GM12892 (cell line): ENCODE results near the gene BRD7.

Experiments
- DNase-seq: peaks from one replicate; pipeline ENCODE4 v3.0.0; 2011; ENCODE audit not compliant: insufficient read length
- FAIRE-seq: peaks from 2 replicates; lab custom pipeline; 2011; peaks lifted over from hg19 to GRCh38; lab: Jason Lieb, UNC
- POLR2A ChIP-seq: IDR thresholded peaks from 2 replicates; pipeline ENCODE4 v1.6.1; 2011; ENCODE audit warnings: low read depth, low read length, control low read depth
- POLR2AphosphoS5 ChIP-seq: IDR thresholded peaks from 2 replicates; pipeline ENCODE4 v1.6.1; 2011; ENCODE audit warnings: low read depth, low read length, control low read depth
- TAF1 ChIP-seq: IDR thresholded peaks from 2 replicates; pipeline ENCODE4 v1.6.1; 2011; ENCODE audit warnings: low read depth, mild to moderate bottlenecking, control low read depth, low read length, borderline replicate concordance

BRD7 gene

DNA sequence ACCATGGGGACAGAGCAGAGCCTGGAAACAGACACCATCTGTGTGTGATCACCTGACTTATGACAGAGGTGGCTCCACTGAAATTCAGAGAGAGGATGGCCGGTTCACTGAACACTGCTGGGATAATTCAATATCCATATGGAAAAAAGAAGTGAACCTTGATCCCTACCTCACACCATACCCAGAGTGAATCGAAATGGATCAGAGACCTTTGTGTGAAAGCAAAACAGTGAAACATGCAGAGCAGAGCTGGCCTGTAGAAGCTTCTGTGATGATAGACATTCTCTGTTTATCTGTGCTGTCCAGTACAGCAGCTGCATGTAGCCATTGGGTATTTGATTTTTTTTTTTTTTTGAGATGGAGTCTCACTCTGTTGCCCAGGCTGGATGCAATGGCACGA is 82.1 kb downstream of the BRD7 start:
- FAIRE-seq (no peak), DNase-seq (no peak)

DNA sequence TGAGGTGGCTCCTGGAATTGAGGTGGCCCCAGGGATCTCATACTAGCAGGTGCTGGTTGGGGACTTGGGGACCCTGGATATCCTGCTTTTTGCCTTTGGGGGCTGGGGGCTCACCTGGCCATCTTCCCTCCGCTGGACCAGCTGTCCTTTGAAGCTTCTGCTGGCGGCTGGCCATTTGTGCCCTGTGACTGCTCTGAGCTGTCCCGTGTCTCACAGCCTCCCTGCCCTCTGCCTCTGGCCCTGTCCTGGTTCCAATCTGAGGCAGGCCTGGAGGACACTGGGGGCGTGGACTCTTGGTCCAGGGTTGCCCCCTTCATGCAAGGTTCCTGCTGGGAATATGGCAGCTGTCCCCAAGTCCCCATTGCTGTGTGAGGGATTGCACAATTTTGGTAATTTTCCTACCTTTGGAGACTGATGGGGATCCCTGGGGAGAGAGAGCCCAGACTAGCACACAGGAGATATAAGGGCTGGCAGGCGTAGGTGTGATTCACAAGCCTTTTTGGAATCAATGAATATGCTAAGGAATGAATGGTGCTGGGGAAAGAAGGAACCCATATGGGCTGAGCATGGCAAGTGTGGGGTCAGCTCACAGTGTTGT is 83.3 kb downstream of the BRD7 start:
- no peak for DNase-seq
- TF ChIP-seq POLR2AphosphoS5 = no peak
- TF ChIP-seq POLR2A = no peak
- TF ChIP-seq TAF1 = no peak
- no peak for FAIRE-seq

More for the DNA sequence above, 82.1 kb downstream of the BRD7 start:
- TF ChIP-seq POLR2A (no peak), POLR2AphosphoS5 (no peak), TAF1 (no peak)

DNA sequence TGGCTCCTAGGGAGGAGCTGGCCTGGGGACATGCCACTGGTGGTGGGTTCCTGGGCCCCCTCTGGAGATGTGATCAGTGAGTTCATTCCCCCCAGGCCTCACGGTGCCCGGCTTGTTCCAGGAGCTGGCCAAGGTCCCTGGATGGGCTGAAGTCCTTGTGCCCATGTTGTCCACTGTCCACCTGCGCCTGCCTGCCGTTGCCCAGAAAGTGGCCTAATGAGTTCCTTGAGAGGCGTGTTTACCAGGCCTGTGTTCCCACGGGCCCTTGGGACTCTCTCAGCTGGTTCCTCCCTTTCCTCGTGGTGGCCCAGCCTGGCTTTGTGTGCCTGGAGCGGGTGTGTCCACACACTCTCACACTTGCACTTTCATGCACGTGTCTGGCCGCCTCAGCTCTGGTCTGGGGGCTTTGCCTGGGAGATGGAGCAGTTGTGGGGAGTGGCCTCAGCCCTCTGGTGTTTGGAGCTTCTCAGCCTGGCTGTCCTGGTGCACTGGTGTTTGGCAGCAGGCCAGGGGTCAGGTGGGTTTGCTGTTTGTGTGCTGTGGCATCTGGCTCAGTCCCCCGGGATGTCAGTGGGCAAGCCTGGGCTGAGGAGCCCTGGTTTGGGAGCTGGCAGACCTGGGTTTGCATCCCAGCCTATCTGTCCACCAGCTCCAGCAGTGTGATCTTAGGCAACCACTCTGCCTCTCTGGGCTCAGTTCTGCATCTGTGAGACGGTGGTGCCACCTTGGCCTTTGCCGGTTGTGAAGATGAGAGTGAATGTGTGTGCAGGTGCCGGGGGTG is 84.5 kb downstream of the BRD7 start:
- TF ChIP-seq TAF1 (no peak), POLR2AphosphoS5 (no peak), POLR2A (no peak)
- FAIRE-seq (peak; percentile 44), DNase-seq (no peak)

DNA sequence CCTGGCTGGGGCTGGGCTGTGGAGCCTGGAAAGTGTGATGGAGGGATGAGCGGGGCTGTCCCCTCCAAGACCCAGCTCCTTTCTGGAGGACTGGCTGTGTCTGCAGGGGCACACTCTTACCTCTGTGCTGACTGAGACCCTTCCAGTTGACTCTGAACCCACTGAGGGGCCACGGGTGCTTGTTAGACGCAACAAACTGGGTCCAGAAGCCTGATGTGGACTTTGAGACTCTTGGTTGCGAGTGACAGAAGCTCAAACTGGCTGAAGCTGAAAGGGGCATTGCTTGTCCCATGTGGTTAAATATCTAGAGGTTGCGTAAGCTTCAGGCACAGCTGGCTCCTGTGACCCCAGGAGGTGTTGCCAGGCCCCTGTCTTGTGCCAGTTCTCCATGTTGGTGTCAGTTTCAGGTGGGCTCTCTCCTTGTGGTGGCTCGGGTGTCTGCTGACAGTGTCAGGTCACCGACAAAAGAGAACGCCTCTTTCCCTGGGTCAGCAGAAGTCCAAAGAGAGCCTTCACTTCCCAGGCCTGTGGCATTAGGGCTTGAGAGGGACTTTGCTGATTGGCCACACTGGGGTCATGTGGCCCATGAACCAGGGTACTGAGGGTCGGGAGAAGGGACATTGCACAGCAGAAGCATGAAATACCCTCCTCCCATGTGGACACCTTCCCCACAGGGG is 85.7 kb downstream of the BRD7 start:
- no peak for TF ChIP-seq TAF1
- TF ChIP-seq POLR2AphosphoS5 = no peak
- no peak for TF ChIP-seq POLR2A
- DNase-seq (no peak), FAIRE-seq (peak; percentile 38)

DNA sequence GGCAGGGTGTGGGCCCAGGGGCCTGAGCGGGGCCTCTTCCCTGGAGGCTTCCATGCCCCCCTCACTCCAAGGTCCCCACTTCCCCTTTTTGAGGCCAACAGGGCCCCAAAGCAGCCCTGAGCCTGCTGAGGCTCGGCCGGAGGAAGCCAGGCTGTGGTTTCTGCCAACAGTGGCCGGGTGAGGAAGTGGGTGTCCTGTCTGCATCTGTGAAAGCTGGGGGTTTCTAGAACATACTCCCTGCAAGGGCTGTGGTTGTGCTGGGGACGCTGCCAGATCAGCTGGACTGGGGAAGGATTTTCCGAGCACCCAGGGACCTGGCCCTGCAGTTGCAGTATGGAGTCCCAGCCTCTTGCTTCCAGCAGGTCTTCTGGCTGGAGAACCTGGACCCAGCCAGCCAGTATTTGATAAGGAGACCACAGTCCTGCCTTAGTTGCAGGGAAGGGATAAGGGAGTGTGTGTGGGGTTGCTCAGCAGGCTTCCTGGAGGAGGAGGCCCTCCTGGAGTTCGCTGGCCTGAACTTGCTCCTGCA is 86.7 kb downstream of the BRD7 start:
- FAIRE-seq = peak; percentile 90

DNA sequence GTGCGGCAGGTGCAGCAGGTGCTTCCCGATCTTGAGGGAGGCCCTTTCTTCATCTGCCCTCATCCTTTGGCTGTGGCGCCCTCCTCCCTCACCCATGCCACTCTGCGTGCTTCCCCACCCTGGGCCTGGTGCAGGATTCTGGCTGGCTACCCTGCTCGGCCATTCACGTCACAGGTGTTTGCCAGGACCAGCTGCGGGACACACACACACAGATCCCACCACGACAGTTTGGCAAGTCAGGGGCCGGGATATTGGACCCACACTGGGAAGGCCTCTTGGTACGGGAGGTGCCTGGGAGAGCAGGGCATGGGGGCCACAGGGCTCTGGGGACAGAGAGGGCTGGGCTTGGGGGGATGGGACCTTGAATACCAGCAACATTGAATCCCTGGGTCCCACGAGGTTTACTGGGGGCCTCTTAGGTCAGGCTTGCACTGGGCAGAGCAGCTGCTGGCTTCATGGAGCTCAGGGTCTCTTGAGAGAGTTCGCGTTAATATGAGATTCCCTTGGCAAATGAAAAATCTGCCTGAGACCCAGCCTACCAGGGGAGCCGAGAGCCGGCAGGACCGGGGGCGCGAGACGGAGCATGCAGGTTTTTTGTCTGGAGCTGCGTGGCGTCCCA is 87.3 kb downstream of the BRD7 start:
- no peak for FAIRE-seq
- TF ChIP-seq POLR2AphosphoS5 (no peak), TAF1 (no peak), POLR2A (no peak)
- no peak for DNase-seq

More for the DNA sequence above, 86.7 kb downstream of the BRD7 start:
- DNase-seq = peak; percentile 90
- TF ChIP-seq TAF1 (no peak), POLR2AphosphoS5 (0 out of 2 replicates have a peak, but pooled peaks have one; percentile 34), POLR2A (0 out of 2 replicates have a peak, but pooled peaks have one; percentile 32)

DNA sequence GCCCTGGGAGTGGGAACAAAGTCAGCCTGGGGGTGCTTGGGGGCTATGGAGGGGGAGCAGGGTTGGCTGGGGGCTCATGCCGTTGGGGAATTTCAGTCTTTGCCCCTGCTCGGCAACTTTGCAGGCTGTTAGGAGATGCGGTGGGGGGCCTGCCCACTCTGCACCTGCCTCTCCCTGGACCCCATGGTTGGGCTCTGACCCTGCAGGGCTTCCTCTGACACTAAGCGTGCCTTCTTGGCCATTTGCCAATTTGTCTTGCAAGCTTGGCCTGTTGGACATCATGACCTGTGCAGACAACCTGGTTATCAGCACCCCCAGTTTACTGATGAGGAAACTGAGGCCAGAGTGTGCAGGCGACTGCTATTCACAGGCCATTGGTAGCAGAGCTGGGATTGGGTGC is 87.9 kb downstream of the BRD7 start:
- TF ChIP-seq POLR2AphosphoS5 (no peak), POLR2A (no peak), TAF1 (no peak)
- FAIRE-seq (peak; percentile 33), DNase-seq (no peak)

DNA sequence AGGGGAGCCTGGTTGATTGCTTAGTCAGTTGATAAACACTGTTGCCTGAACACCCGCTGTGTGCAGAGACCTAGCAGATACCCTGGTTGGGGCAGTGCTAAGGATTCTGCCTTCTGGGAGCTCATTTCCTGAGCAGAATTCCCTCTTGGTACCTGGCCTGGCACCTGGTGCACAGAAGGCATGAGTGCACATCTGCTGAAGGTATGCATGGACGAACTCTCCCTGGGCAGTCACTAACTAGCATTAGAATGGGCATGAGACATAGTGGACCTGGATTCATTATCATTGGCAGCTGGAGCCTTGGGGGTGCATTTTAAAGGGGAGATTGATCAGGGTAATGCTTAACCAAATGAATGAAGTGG is 89.3 kb downstream of the BRD7 start:
- FAIRE-seq = no peak
- DNase-seq = no peak
- TF ChIP-seq POLR2AphosphoS5 = no peak

DNA sequence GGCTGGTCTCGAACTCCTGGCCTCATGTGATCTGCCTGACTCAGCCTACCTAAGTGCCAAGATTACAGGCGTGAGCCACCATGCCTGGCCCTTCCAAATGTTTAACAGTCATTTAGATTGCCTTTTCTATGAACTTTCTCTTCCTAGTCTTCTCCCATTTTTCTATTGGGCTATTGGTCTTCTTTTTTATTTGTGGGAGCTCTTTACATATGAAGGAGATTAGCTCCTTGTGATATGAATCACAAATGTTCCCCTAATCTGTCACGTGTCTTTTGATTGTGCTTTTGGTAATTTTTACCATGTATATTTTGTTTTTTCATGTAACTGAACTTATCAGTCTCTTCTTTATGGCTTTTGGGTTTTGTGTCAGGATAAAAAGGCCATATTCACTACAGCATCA is 90.5 kb downstream of the BRD7 start:
- DNase-seq (no peak), FAIRE-seq (no peak)
- TF ChIP-seq POLR2A (no peak), TAF1 (no peak), POLR2AphosphoS5 (no peak)

DNA sequence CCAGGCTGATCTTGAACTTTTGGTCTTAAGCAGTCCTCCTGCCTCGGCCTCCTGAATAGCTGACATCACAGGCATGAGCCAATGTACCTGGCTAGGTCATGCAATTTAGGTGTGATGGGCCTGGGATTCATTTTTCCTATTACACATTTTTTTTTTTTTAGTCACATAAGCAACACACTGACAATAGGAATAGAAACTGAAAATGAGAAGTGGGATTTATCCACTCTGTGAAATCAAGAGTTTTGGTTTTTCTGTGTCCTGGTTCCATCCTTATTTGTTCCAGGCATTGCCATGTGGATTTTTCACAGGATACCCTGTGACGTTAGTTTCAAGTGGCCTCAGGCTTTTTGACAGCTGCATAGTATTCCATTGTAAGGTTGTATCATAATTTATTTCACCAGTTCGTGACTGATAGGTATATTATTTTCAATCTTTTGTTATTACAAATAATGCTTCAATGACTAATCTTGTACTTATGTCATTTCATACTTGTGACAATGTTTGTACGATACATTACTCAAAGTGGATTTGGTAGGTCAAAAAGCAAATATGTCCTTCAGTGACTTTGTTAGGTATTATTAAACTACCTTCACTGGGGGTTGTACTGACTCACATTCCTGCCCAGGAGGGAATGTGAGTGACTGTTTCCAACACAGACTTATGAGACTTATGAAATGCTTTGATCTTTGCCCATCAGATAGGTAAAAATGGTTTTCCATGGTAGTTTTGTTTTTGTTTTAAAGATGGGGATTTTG is 91.8 kb downstream of the BRD7 start:
- TF ChIP-seq POLR2A = no peak
- no peak for TF ChIP-seq POLR2AphosphoS5
- no peak for TF ChIP-seq TAF1
- DNase-seq = no peak
- no peak for FAIRE-seq
